Measurements from ENCODE around the gene ARFIP2.

GRCh38 chr11:6472934-6473333, 8.2 kb downstream of the ARFIP2 start:
- TF ChIP-seq CTCF (IDR thresholded peaks at IDR 0.05; ENCODE audit: low read depth, low read length, missing input control) (no peak), RAD21 (IDR thresholded peaks at IDR 0.05) (no peak)
